IMR-90 (cell line): ENCODE results near the gene ATP5MK.

ENCODE experiments used
- BHLHE40 ChIP-seq: fragments of 150-350 bp; IDR thresholded peaks from 2 replicates; pipeline ENCODE4 v1.6.1; 2016; ENCODE audit warnings: mild to moderate bottlenecking, low read depth, low read length
- CTCF ChIP-seq: conservative IDR thresholded peaks from 2 replicates; pipeline ENCODE4 v1.5.1; 2012; ENCODE audit warnings: mild to moderate bottlenecking, low read depth, low read length, improper control_type of control experiment
- FOS ChIP-seq: fragments of 150-350 bp; IDR thresholded peaks from 2 replicates; pipeline ENCODE4 v1.6.1; 2016; ENCODE audit warnings: low read depth, low read length
- POLR2A ChIP-seq: IDR thresholded peaks from 2 replicates; pipeline ENCODE4 v1.6.1; 2012; ENCODE audit warnings: mild to moderate bottlenecking, low read depth, low read length
- RAD21 ChIP-seq: IDR thresholded peaks from 2 replicates; pipeline ENCODE4 v1.6.1; 2012; ENCODE audit warnings: low read length, improper control_type of control experiment
- RFX5 ChIP-seq: IDR thresholded peaks from 2 replicates; pipeline ENCODE4 v1.8.0; 2012; ENCODE audit warnings: low read depth, mild to moderate bottlenecking, low read length, moderate library complexity
- TF ChIP-seq, protein P1 (sequence below): fragments of 150-350 bp; IDR thresholded peaks from 2 replicates; pipeline ENCODE4 v1.6.1; 2017; ENCODE audit warnings: mild to moderate bottlenecking, antibody characterized with exemption, low read length, low read depth

DNA sequence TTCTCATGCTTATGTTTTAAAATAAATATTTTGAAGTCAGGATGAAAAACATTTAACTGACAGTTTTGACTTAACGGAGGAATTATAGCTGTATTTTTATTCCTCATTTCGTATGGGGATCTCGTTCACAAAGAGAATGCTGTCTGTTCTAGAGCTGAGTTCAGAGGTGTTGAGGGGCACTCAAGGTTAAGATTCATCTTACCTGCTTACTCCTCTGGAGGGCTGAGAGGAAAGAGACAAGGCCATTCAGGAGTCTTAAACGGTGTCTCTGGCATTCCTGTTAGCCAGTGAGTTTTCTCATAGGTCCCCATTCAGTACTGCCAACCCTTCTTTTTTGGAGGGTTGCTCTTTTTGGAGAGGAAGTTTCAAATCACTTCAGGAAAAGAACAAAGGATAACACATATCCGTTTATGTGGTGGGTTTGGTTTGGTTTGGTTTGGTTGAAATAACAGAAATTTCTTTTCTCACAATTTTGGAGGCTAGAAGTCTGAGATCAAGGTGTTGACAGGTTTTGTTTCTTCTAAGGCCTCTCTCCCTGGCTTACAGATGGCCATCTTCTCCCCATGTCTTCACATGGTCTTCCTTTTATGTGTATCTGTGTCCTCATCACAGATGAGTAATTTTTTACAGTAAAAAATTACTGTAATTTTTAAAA is 32.8 kb upstream of the ATP5MK start:
- no peak for TF ChIP-seq CTCF
- no peak for TF ChIP-seq RFX5
- TF ChIP-seq, protein P1, sequence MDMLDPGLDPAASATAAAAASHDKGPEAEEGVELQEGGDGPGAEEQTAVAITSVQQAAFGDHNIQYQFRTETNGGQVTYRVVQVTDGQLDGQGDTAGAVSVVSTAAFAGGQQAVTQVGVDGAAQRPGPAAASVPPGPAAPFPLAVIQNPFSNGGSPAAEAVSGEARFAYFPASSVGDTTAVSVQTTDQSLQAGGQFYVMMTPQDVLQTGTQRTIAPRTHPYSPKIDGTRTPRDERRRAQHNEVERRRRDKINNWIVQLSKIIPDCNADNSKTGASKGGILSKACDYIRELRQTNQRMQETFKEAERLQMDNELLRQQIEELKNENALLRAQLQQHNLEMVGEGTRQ = no peak
- no peak for TF ChIP-seq FOS
- no peak for TF ChIP-seq RAD21
- TF ChIP-seq POLR2A = no peak
- TF ChIP-seq BHLHE40 = no peak
